HG03354 (cell line): ENCODE measurements around the gene STAMBPL1.

Experiments
- ATAC-seq: cut with Tn5 transposase; IDR thresholded peaks from one replicate; pipeline ENCODE4 v1.9.1; 2021; ENCODE audit warnings: mild to moderate bottlenecking; ENCODE audit not compliant: unreplicated experiment, poor library complexity, severe bottlenecking

The STAMBPL1 gene

GRCh38 chr10:88941026-88941425 lies 61.0 kb downstream of the STAMBPL1 start:
- ATAC-seq: no peak

- no peak for ATAC-seq
These were observed 63.7 kb downstream of the STAMBPL1 start for GRCh38 chr10:88943778-88944177.

- ATAC-seq: no peak
These were observed 64.8 kb downstream of the STAMBPL1 start for GRCh38 chr10:88944813-88945212.

- no peak for ATAC-seq
These were observed 66.2 kb downstream of the STAMBPL1 start for GRCh38 chr10:88946200-88946599.

GRCh38 chr10:88946965-88947590 lies 67.0 kb downstream of the STAMBPL1 start:
- ATAC-seq: no peak

- ATAC-seq: no peak
These were observed 69.0 kb downstream of the STAMBPL1 start for GRCh38 chr10:88949051-88949450.

- ATAC-seq: no peak
These were observed 70.1 kb downstream of the STAMBPL1 start for GRCh38 chr10:88949912-88950837.

GRCh38 chr10:88952647-88953111 lies 72.6 kb downstream of the STAMBPL1 start, which contains the start of gene ACTA2:
TSS of gene ACTA2 (minus strand) at chr10:88952773. CDS start at chr10:88948930, 3,843 bp downstream.
- no peak for ATAC-seq

GRCh38 chr10:88953662-88954061 lies 73.6 kb downstream of the STAMBPL1 start:
- ATAC-seq: no peak

- no peak for ATAC-seq
These were observed 74.5 kb downstream of the STAMBPL1 start for GRCh38 chr10:88954458-88955083.

GRCh38 chr10:88957381-88957780 lies 77.3 kb downstream of the STAMBPL1 start:
- no peak for ATAC-seq

- ATAC-seq: no peak
These were observed 78.7 kb downstream of the STAMBPL1 start for GRCh38 chr10:88958721-88959120.

GRCh38 chr10:88960802-88961201 lies 80.8 kb downstream of the STAMBPL1 start:
- ATAC-seq: no peak

- ATAC-seq: no peak
These were observed 81.2 kb downstream of the STAMBPL1 start for GRCh38 chr10:88961266-88961665.

- no peak for ATAC-seq
These were observed 82.3 kb downstream of the STAMBPL1 start for GRCh38 chr10:88962336-88962735.

- no peak for ATAC-seq
These were observed 83.3 kb downstream of the STAMBPL1 start for GRCh38 chr10:88963318-88963717.

- no peak for ATAC-seq
These were observed 84.3 kb downstream of the STAMBPL1 start for GRCh38 chr10:88964360-88964759.

- ATAC-seq: no peak
These were observed 84.9 kb downstream of the STAMBPL1 start for GRCh38 chr10:88964869-88965415.

GRCh38 chr10:88966797-88967196 lies 86.8 kb downstream of the STAMBPL1 start:
- no peak for ATAC-seq

GRCh38 chr10:88968391-88968790 lies 88.3 kb downstream of the STAMBPL1 start:
- ATAC-seq: no peak
